GM23248 (cell line): ENCODE data around the gene MAPK10. TPM values are rescaled to one million over a fixed set of nuclear protein-coding genes. Genes with fewer than 3 reads are reported as not detected.

ENCODE experiments used
- DNase-seq: peaks from one replicate; pipeline ENCODE4 v3.0.0-alpha.2; 2015
- H2AFZ ChIP-seq: fragments of 200-600 bp; sonication (generic); 2 replicates; pipeline ENCODE4 v1.6.1; 2016; ENCODE audit warnings: antibody characterized with exemption
- H3F3A ChIP-seq: fragments of 200-600 bp; sonication (generic); 2 replicates; pipeline ENCODE4 v1.6.1; 2016; ENCODE audit warnings: mild to moderate bottlenecking, antibody characterized with exemption, mixed run types; ENCODE audit not compliant: insufficient read depth
- H3K27ac ChIP-seq: fragments of 200-600 bp; sonication (generic); 2 replicates; pipeline ENCODE4 v1.5.1; 2016; ENCODE audit warnings: mild to moderate bottlenecking
- H3K27me3 ChIP-seq: fragments of 200-600 bp; sonication (generic); replicated peaks from 2 replicates; pipeline ENCODE4 v1.6.1; 2016; ENCODE audit warnings: mild to moderate bottlenecking; ENCODE audit not compliant: insufficient read depth
- H3K36me3 ChIP-seq: fragments of 200-600 bp; sonication (generic); 2 replicates; pipeline ENCODE4 v1.6.1; 2016; ENCODE audit warnings: low read depth, mild to moderate bottlenecking
- H3K4me1 ChIP-seq: fragments of 200-600 bp; sonication (generic); 2 replicates; pipeline ENCODE4 v1.6.1; 2016; ENCODE audit warnings: mild to moderate bottlenecking; ENCODE audit not compliant: insufficient read depth
- H3K4me2 ChIP-seq: fragments of 200-600 bp; sonication (generic); one replicate; pipeline ENCODE4 v1.6.1; 2016; ENCODE audit warnings: mild to moderate bottlenecking; ENCODE audit not compliant: unreplicated experiment
- H3K4me3 ChIP-seq: fragments of 200-600 bp; sonication (generic); 2 replicates; pipeline ENCODE4 v1.5.1; 2016; ENCODE audit warnings: mild to moderate bottlenecking
- H3K79me2 ChIP-seq: fragments of 200-600 bp; sonication (generic); 2 replicates; pipeline ENCODE4 v1.6.1; 2016; ENCODE audit warnings: mild to moderate bottlenecking; ENCODE audit not compliant: insufficient read depth
- H3K9ac ChIP-seq: fragments of 200-600 bp; sonication (generic); 2 replicates; pipeline ENCODE4 v1.6.1; 2016; ENCODE audit warnings: mild to moderate bottlenecking
- H3K9me2 ChIP-seq: fragments of 200-600 bp; sonication (generic); 2 replicates; pipeline ENCODE4 v1.6.1; 2016; ENCODE audit warnings: mixed run types, mild to moderate bottlenecking, moderate library complexity; ENCODE audit not compliant: insufficient read depth
- H3K9me3 ChIP-seq: fragments of 200-600 bp; sonication (generic); one replicate; pipeline ENCODE4 v1.6.1; 2017; ENCODE audit warnings: low read depth
- H4K20me1 ChIP-seq: fragments of 200-600 bp; sonication (generic); 2 replicates; pipeline ENCODE4 v1.6.0; 2016; ENCODE audit not compliant: insufficient read depth
- EZH2 ChIP-seq: fragments of 200-600 bp; sonication (generic); IDR thresholded peaks from 2 replicates; pipeline ENCODE4 v1.6.1; 2018; ENCODE audit warnings: antibody characterized with exemption, mild to moderate bottlenecking; ENCODE audit not compliant: insufficient read depth, poor library complexity, severe bottlenecking
- EZH2phosphoT487 ChIP-seq: fragments of 200-600 bp; sonication (generic); IDR thresholded peaks from 2 replicates; pipeline ENCODE4 v1.6.1; 2018; ENCODE audit warnings: antibody characterized with exemption, moderate library complexity, mild to moderate bottlenecking, low read depth; ENCODE audit not compliant: insufficient read depth
- WGBS, 2 experiments: methylation state at CpG; one replicate each; pipeline ENCODE4 v1.1.6; 2015 to 2017; ENCODE audit warnings: low lambda C conversion rate in 2 of 2, low coverage in 1 of 2; ENCODE audit errors: missing lambda C conversion rate in 2 of 2; 5-methylcytosine and 5-hydroxymethylcytosine counted together
- in situ Hi-C: fragments of 300-500 bp; cut with MboI; formaldehyde crosslinking; loops from 2 replicates; pipeline ENCODE4 v1.15.0; 2020
- polyA plus RNA-seq: library from polyadenylated mRNA; unstranded; fragments of >200 nt; fragmentation: Nextera tagmentation; extraction: Ambion mirVana; gene quantifications from 2 replicates; pipeline ENCODE4 v1.2.1, GENCODE V29; 2016
- total RNA-seq: library from RNA; depleted of rRNA; stranded (reverse); fragments of >200 nt; shearing (Covaris generic); gene quantifications from 2 replicates; pipeline ENCODE4 v1.2.3, GENCODE V29; 2014

Gene MAPK10
- total and polyA plus RNA-seq, 2 experiments from 2014 or later, result 0.73 to 1.3 TPM

DNA sequence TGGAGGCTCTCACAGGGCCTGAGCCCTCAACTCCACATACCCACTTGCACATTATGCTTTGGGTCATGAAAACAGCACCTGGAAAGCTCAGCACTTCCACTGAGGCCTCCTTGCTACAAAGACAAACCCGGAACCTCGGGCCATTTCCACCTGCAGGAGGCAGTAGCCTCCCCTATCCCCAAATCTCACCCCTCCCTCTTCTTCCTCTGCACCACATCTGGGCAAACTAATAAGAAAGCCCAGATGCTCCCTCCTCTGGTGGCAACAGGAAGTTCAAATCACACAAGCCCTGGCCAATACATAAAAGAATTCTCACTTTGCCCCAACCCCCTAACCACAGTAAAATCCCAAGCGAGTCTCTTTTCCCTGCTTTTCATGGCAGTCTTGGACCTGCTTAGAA lies 136.4 kb downstream of the MAPK10 start:
- in situ Hi-C loops, result loop anchor here (25.0 kb wide), 1 partner anchor 411 kb away; no protein-coding TSS in a partner anchor

DNA sequence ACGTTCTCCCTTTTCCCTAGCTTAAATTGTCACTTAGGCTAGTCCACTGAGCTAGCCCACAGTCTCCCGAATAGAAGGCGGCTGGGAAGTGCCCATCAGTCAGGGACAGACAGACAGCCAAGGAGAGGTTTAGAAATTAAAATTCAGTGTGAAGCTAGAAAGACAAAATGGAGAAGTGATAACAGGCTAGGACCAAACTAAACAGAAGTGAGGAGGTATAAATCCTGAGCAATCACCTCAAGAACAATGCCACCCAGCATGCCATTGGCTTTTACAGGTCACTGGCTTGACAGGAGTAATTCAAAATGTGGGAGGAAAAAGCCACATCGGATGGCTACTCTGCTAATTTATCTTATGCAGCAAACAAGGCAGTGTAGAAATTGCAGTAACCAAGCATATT lies 138.9 kb downstream of the MAPK10 start:
- Histone ChIP-seq H3K27me3 (no peaks in the 10 kb centered on the region), H3K4me1 (peaks cover 24% of the 10 kb centered on the region), H3K4me2 (no peak overlapping the region), H3K4me3 (no peak overlapping the region), H2AFZ (no peak overlapping the region), H3K9me3 (no peaks in the 10 kb centered on the region), H3K9me2 (no peaks in the 10 kb centered on the region), H3K36me3 (no peaks in the 10 kb centered on the region), H3K79me2 (no peaks in the 10 kb centered on the region), H3K9ac (no peak overlapping the region), H3F3A (peaks cover 8% of the 10 kb centered on the region; the same call in 1 of the 2 replicates), H4K20me1 (no peaks in the 10 kb centered on the region), H3K27ac (no peak overlapping the region)
- in situ Hi-C loops, result loop anchor here (25.0 kb wide), 1 partner anchor 409 kb away; no protein-coding TSS in a partner anchor
- WGBS, 2 experiments, result 85 to 89% methylated on average over 4 of the region's 4 CpGs
- no peak for DNase-seq
- no peak for TF ChIP-seq EZH2phosphoT487
- TF ChIP-seq EZH2, result no peak

More for the DNA sequence above, 136.4 kb downstream of the MAPK10 start:
- H3K27me3 ChIP-seq, result no peaks in the 10 kb centered on the region
- WGBS, 2 experiments, result 26 to 28% methylated on average over 3 of the region's 3 CpGs
- no peaks in the 10 kb centered on the region for H3K9me2 ChIP-seq
- no peaks in the 10 kb centered on the region for H3K9me3 ChIP-seq
- peaks cover 20% of the 10 kb centered on the region for H3K4me1 ChIP-seq
- no peak overlapping the region for H2AFZ ChIP-seq
- no peaks in the 10 kb centered on the region for H3K36me3 ChIP-seq
- no peaks in the 10 kb centered on the region for H3K79me2 ChIP-seq
- H3F3A ChIP-seq, result peaks cover 8% of the 10 kb centered on the region; the same call in 1 of the 2 replicates
- TF ChIP-seq EZH2phosphoT487 (no peak), EZH2 (no peak)
- DNase-seq, result peak; percentile 67
- H4K20me1 ChIP-seq, result no peaks in the 10 kb centered on the region
- H3K4me2 ChIP-seq, result no peak overlapping the region
- H3K4me3 ChIP-seq, result no peak overlapping the region
- no peak overlapping the region for H3K27ac ChIP-seq
- H3K9ac ChIP-seq, result no peak overlapping the region

DNA sequence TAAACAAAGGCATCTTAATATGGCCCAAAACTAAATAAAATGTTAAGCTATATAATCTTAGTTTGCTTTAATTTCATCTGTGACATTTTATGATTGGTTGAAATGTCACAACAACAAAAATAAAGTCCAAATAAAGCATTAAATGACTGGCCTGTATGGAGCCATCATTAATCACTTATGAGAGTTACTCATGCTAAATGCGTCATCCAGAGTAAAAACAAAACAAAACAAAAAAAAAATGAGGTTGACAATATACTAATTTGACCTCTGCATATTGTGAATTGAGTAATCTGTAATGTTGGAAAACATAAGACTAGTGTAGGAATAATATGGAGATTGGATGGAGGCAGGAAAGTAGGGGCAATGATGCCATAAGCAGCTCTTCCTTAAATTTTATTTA lies 139.7 kb downstream of the MAPK10 start:
- H3F3A ChIP-seq, result peaks cover 8% of the 10 kb centered on the region; the same call in 1 of the 2 replicates
- no peaks in the 10 kb centered on the region for H3K27me3 ChIP-seq
- no peak overlapping the region for H2AFZ ChIP-seq
- H4K20me1 ChIP-seq, result no peaks in the 10 kb centered on the region
- no peaks in the 10 kb centered on the region for H3K36me3 ChIP-seq
- no peak overlapping the region for H3K9ac ChIP-seq
- peak overlapping the region; percentile 21 for H3K4me2 ChIP-seq
- no peaks in the 10 kb centered on the region for H3K9me3 ChIP-seq
- no peaks in the 10 kb centered on the region for H3K9me2 ChIP-seq
- in situ Hi-C loops, result loop anchor here (25.0 kb wide), 1 partner anchor 408 kb away; no protein-coding TSS in a partner anchor
- TF ChIP-seq EZH2phosphoT487, result no peak
- no peak for TF ChIP-seq EZH2
- no peaks in the 10 kb centered on the region for H3K79me2 ChIP-seq
- WGBS, 2 experiments, result 0 to 26% methylated on average over 1 of the region's 1 CpG
- no peak overlapping the region for H3K4me3 ChIP-seq
- peaks cover 24% of the 10 kb centered on the region for H3K4me1 ChIP-seq
- peak overlapping the region; percentile 38 for H3K27ac ChIP-seq
- DNase-seq, result peak; percentile 84

DNA sequence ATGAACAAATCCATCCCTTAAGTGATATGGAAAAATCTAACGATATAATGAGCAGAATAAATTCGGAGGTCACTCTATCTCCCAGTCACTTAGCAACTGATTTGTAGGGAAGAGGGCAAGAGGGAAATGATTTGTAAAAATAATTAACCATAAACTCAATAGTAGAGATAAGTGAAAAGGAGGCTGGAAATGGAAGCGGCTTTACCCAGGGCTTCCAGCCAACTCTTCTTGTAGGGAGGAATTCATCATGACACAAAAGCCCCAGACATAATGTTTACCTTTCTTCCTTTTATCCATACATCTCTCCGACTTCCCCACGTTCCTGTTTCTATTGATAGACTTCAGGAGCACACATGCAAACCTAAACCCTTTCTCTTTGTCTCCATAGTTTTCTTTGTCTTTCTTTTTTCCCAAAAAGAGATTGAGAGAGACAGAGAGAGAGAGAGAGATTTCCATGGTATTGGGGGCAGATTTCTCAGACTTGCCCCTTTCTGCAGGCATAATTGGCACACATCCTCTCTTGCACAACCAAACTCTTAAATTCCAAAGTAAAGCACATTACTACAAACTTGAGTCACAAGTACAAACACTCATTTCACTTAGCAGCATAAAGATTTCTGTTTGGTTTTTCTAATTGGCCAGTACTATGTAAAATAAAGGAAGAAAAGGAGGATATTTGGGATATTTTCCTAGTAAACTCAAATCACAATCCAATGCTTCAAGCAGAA lies 140.9 kb downstream of the MAPK10 start:
- Histone ChIP-seq H3K79me2 (no peaks in the 10 kb centered on the region), H3F3A (peaks cover 8% of the 10 kb centered on the region; the same call in 1 of the 2 replicates), H2AFZ (no peak overlapping the region), H4K20me1 (no peaks in the 10 kb centered on the region), H3K4me1 (peaks cover 24% of the 10 kb centered on the region), H3K27ac (peak overlapping the region; percentile 38), H3K4me3 (no peak overlapping the region), H3K4me2 (peak overlapping the region; percentile 30), H3K9me2 (no peaks in the 10 kb centered on the region), H3K9me3 (no peaks in the 10 kb centered on the region), H3K27me3 (no peaks in the 10 kb centered on the region), H3K36me3 (no peaks in the 10 kb centered on the region), H3K9ac (no peak overlapping the region)
- DNase-seq, result peak; percentile 65
- WGBS, 2 experiments, result 60 to 68% methylated on average over 5 of the region's 5 CpGs
- in situ Hi-C loops, result loop anchor here (25.0 kb wide), 1 partner anchor 407 kb away; no protein-coding TSS in a partner anchor
- TF ChIP-seq EZH2phosphoT487 (no peak), EZH2 (no peak)
